GM12872 (cell line): ENCODE data around the gene TP53AIP1.

Source experiments
- TF ChIP-seq, protein P1 (sequence below): IDR thresholded peaks from 3 replicates; pipeline ENCODE4 v1.5.1; 2011; ENCODE audit warnings: low read depth, mild to moderate bottlenecking, low read length, moderate library complexity; ENCODE audit not compliant: insufficient read depth

The TP53AIP1 gene

GRCh38 chr11:128904656-128905344, 37.9 kb downstream of the TP53AIP1 start:
- TF ChIP-seq, protein P1, sequence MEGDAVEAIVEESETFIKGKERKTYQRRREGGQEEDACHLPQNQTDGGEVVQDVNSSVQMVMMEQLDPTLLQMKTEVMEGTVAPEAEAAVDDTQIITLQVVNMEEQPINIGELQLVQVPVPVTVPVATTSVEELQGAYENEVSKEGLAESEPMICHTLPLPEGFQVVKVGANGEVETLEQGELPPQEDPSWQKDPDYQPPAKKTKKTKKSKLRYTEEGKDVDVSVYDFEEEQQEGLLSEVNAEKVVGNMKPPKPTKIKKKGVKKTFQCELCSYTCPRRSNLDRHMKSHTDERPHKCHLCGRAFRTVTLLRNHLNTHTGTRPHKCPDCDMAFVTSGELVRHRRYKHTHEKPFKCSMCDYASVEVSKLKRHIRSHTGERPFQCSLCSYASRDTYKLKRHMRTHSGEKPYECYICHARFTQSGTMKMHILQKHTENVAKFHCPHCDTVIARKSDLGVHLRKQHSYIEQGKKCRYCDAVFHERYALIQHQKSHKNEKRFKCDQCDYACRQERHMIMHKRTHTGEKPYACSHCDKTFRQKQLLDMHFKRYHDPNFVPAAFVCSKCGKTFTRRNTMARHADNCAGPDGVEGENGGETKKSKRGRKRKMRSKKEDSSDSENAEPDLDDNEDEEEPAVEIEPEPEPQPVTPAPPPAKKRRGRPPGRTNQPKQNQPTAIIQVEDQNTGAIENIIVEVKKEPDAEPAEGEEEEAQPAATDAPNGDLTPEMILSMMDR: no peak

DNA sequence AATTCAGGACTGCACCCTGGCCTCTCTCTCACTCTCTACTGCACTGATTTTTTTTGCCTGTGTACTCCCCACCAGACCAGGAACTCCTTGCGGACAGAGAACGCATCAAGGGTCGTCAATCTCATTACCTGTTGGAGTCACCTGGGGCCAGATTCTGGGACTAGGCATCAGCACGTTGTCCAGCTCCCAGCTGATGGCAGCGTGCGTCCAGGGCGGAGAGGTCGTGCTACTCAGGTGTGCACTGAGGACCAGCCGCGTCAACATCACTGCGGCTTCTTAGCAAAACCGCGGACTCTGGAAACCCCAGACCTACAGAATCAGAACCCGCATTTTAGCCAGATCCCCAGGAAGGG, 38.4 kb downstream of the TP53AIP1 start:
- TF ChIP-seq, protein P1: no peak

GRCh38 chr11:128903248-128904061, 39.2 kb downstream of the TP53AIP1 start:
- TF ChIP-seq, protein P1: no peak

GRCh38 chr11:128902515-128903066, 40.1 kb downstream of the TP53AIP1 start:
- TF ChIP-seq, protein P1: no peak

- TF ChIP-seq, protein P1: no peak
Observed at GRCh38 chr11:128901653-128902514, 40.8 kb downstream of the TP53AIP1 start.

GRCh38 chr11:128900468-128900867, 42.2 kb downstream of the TP53AIP1 start:
- TF ChIP-seq, protein P1: no peak
